ENCODE results near the gene ERG. TPM values are rescaled to one million over a fixed set of nuclear protein-coding genes. Genes with fewer than 3 reads are reported as not detected.

Gene ERG
- total RNA-seq, 1 experiment from 2014 or later, result 4.5 TPM

- peaks cover 5% of the 10 kb centered on the region; the same call in 1 of the 2 replicates for H3K36me3 Mint-ChIP-seq
- DNase-seq (ENCODE audit: low spot score), result no peak
- H3K4me3 Mint-ChIP-seq, result no peak overlapping the region
- TF ChIP-seq ELF4 (CRISPR knock-in tag; IDR thresholded peaks at IDR 0.05; ENCODE audit: low read depth) (no peak), E2F1 (CRISPR knock-in tag; IDR thresholded peaks at IDR 0.05) (no peak), SMAD4 (CRISPR knock-in tag; IDR thresholded peaks at IDR 0.05) (no peak), HMGA2 (CRISPR knock-in tag; IDR thresholded peaks at IDR 0.05) (no peak), IRF2 (CRISPR knock-in tag; IDR thresholded peaks at IDR 0.05; ENCODE audit: borderline replicate concordance, low read depth) (no peak), USF1 (CRISPR knock-in tag; IDR thresholded peaks at IDR 0.05) (no peak), ZNF232 (CRISPR knock-in tag; IDR thresholded peaks at IDR 0.05) (no peak), ATF6 (CRISPR knock-in tag; IDR thresholded peaks at IDR 0.05) (no peak), GTF2I (CRISPR knock-in tag; conservative IDR thresholded peaks at IDR 0.05) (no peak), GRHL2 (CRISPR knock-in tag; IDR thresholded peaks at IDR 0.05; ENCODE audit: insufficient replicate concordance, severe bottlenecking) (no peak), FOXP1 (CRISPR knock-in tag; IDR thresholded peaks at IDR 0.05; ENCODE audit: borderline replicate concordance) (no peak), ZMAT4 (CRISPR knock-in tag; IDR thresholded peaks at IDR 0.05) (no peak), PRRX2 (CRISPR knock-in tag; IDR thresholded peaks at IDR 0.05) (no peak), ATF2 (CRISPR knock-in tag; IDR thresholded peaks at IDR 0.05; ENCODE audit: borderline replicate concordance, low read depth) (no peak)
- H3K27me3 Mint-ChIP-seq (ENCODE audit: low read depth), result no peaks in the 10 kb centered on the region; the same call in 1 of the 2 replicates
- ATAC-seq, result no peak
- CTCF ChIA-PET, result interaction anchor here (1.0 kb wide), 1 partner anchor 211 kb away, joined by 3 read pairs; no protein-coding TSS in a partner anchor
- no peak overlapping the region for H3K27ac Mint-ChIP-seq
- H3K9me3 Mint-ChIP-seq, result peaks cover 9% of the 10 kb centered on the region
- POLR2A ChIA-PET, result no interaction called here
- no peaks in the 10 kb centered on the region for H3K4me1 Mint-ChIP-seq
These were observed 67.8 kb downstream of the ERG start for GRCh38 chr21:38430401-38430984.

- H3K27me3 Mint-ChIP-seq (ENCODE audit: low read depth), result no peaks in the 10 kb centered on the region; the same call in 1 of the 2 replicates
- H3K4me3 Mint-ChIP-seq, result no peak overlapping the region
- ATAC-seq, result no peak
- ChIA-PET CTCF (no interaction called here), POLR2A (no interaction called here)
- H3K4me1 Mint-ChIP-seq, result no peaks in the 10 kb centered on the region
- peaks cover 9% of the 10 kb centered on the region for H3K9me3 Mint-ChIP-seq
- H3K36me3 Mint-ChIP-seq, result peaks cover 5% of the 10 kb centered on the region; the same call in 1 of the 2 replicates
- no peak for DNase-seq (ENCODE audit: low spot score)
- no peak overlapping the region for H3K27ac Mint-ChIP-seq
- no peak for TF ChIP-seq SOX15 (CRISPR knock-in tag; IDR thresholded peaks at IDR 0.05)
- TF ChIP-seq ESRRA (CRISPR knock-in tag; IDR thresholded peaks at IDR 0.05; ENCODE audit: borderline replicate concordance), result no peak
- TF ChIP-seq TCF7 (CRISPR knock-in tag; IDR thresholded peaks at IDR 0.05; ENCODE audit: low read depth), result no peak
- no peak for TF ChIP-seq NR3C1 (CRISPR knock-in tag; conservative IDR thresholded peaks at IDR 0.05; ENCODE audit: low read depth)
- no peak for TF ChIP-seq CDX4 (CRISPR knock-in tag; IDR thresholded peaks at IDR 0.05; ENCODE audit: borderline replicate concordance)
- TF ChIP-seq PREB (CRISPR knock-in tag; IDR thresholded peaks at IDR 0.05; ENCODE audit: borderline replicate concordance), result no peak
- no peak for TF ChIP-seq TEAD1 (CRISPR knock-in tag; IDR thresholded peaks at IDR 0.05)
- TF ChIP-seq JUN (CRISPR knock-in tag; IDR thresholded peaks at IDR 0.05), result no peak
- no peak for TF ChIP-seq ATF1 (CRISPR knock-in tag; IDR thresholded peaks at IDR 0.05)
- TF ChIP-seq EMX1 (CRISPR knock-in tag; IDR thresholded peaks at IDR 0.05), result no peak
- TF ChIP-seq TEAD4 (CRISPR knock-in tag; IDR thresholded peaks at IDR 0.05), result no peak
- TF ChIP-seq AR (CRISPR knock-in tag; IDR thresholded peaks at IDR 0.05), result no peak
These were observed 69.3 kb downstream of the ERG start for GRCh38 chr21:38429011-38429410.

All from WTC11 (cell line).